ENCODE measurements around the gene TCAP.

TCAP gene, protein sequence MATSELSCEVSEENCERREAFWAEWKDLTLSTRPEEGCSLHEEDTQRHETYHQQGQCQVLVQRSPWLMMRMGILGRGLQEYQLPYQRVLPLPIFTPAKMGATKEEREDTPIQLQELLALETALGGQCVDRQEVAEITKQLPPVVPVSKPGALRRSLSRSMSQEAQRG

DNA sequence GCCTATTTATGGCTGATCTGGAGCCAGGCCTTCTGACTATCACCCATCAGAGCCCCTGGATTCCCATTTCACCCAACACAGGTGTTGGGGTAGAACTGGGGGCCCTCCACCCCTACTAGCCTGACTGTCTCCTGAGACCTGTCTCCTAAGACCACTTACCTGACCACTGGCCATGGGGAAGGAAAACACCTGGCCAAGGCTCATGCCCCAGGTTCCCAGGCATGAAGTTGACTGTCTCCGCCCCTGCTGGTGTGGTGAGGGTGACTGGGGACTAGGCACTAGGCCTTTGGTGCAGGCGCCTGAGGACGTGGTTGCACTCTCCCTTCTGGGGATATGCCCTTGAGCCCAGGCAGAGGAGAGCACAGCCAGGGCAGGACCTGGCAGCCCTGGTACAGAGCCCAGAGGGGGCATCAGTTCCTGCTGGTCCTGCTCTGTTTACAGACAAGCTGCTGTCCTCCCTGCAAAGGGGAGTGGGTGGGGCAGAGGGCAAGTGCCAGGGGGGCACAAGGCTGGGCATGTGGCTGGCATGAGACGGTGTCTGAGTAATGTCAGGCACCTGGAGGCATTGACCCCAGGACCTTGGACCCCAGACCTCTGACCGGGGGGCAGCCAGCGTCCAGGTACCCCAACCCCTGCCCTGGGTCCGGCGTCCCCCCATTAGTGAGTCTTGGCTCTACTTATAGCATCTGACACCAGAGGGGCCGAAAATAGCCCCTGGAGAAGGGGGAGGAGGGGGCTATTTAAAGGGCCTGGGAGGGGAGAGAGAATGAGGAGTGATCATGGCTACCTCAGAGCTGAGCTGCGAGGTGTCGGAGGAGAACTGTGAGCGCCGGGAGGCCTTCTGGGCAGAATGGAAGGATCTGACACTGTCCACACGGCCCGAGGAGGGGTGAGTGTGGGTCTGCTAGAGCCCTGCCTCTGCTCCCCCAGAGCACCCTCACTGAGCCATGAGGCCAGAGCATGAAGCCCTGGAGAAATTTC, at the start of gene TCAP:
TCAP (plus strand) TSS at position 769 of the 981 bp plus-strand sequence; CDS start at position 780, 11 bp downstream.
- FAIRE-seq = no peak
- DNase-seq (ENCODE audit: insufficient read length, low spot score) = no peak

DNA sequence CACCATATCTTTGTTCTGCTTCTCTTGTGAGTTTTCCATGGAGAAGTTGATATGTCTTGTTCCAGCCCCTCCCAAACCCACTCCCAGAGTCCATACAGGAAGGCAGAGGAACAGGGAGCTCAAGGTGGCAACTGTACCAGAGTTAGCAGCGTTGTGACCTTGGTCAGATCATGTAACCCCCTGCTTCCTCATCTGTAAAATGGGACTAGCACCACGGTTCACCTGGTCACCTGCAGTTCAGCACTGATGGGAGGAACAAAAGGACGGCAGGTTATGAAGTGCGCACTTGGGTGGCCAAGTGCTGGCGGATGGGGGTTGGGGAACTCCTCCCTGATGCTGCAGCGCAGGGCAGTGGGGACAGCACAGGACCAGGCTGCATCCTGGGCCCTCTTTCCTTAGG, 49.7 kb upstream of the TCAP start:
- DNase-seq (ENCODE audit: insufficient read length, low spot score) (no peak), FAIRE-seq (no peak)

DNA sequence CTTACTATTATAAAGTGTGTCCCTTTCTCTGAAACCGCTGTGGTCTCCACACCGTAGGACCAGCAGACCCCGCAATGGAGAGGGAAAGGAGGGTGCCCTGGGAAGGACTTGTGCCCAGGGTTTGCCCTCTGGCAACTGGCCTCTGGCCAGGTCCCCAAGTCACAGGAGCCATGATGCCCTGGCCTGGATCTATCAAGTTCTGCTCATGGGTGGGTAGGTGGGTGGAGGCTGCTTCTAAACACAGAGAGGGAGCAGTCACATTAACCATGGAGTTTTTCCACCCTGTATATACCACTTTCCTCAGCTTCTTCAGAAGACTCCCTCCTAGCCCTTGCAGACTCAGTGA, 48.1 kb upstream of the TCAP start:
- DNase-seq (ENCODE audit: insufficient read length, low spot score) (no peak), FAIRE-seq (no peak)

DNA sequence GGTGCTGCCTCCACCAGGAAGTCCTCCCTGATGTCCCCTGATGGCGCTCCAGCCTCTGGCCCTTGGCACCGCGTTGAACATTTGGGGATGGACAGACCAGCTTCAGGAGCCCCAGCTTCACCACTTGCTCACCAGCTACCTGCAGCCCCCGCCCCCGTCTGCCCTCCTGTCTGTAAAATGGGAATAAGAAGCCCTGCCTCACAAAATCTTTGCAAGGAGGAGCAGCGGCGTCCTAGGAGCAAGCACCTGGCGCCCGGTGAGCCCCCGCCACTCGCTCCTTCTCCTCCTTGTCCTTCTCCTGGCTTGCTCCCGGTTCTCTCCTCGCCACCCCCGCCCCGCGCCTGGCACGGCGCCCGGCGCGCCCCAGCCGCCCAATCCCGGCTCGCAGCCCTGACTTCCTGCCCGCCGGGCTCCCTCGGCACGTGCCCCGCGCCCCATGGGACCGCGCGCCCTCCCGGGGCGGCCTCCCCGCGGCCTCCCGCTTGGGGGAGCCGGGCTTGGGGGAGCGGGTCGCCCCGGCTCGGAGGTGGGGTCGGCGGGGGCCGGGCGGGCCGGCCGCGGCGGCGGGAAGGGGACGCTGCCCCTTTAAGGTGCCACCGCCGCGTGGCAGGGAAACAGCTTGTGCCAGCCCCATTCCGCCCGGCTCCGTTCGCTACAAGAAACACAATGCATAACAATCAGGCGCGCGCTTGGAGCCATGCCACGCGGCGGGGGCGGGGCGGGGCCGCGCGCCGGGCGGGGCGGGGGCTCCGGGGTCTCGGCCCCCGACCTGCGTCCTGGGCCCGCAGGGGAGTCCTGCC, 47.5 kb upstream of the TCAP start:
- FAIRE-seq = peak; percentile 82
- DNase-seq (ENCODE audit: insufficient read length, low spot score) = peak; percentile 61

DNA sequence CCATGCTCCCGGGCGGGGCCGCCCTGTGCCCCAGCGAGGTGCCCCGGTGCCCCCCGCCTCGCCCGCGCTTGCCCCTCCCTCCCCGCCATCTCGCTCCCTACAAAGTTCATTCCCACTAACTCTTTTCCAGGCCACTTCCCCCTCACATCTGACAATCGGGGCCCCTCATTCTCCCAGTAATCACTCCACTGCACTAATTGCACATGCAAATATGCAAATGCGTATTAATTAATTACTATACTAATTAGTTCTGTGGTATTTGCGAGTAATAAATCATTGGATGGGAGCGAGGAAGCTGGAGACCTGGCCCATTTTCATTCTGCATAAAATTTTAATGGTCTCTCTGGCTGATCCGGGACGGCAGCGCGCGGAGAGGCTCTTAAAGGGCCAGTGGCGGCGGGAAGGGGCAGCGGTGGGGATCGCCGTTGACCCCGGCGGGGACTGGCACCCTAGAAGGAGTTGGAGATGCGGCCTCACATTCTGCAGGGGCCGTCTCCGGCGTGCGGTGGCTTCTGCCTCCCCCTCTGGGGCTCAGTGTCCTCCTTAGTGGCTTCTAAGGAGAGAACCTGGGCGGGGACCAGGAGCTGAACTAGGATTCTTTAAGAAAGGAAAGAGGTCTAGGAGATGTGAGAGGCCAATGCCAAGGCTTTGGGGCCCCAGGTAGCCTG, 46.8 kb upstream of the TCAP start:
- no peak for DNase-seq (ENCODE audit: insufficient read length, low spot score)
- FAIRE-seq = no peak

DNA sequence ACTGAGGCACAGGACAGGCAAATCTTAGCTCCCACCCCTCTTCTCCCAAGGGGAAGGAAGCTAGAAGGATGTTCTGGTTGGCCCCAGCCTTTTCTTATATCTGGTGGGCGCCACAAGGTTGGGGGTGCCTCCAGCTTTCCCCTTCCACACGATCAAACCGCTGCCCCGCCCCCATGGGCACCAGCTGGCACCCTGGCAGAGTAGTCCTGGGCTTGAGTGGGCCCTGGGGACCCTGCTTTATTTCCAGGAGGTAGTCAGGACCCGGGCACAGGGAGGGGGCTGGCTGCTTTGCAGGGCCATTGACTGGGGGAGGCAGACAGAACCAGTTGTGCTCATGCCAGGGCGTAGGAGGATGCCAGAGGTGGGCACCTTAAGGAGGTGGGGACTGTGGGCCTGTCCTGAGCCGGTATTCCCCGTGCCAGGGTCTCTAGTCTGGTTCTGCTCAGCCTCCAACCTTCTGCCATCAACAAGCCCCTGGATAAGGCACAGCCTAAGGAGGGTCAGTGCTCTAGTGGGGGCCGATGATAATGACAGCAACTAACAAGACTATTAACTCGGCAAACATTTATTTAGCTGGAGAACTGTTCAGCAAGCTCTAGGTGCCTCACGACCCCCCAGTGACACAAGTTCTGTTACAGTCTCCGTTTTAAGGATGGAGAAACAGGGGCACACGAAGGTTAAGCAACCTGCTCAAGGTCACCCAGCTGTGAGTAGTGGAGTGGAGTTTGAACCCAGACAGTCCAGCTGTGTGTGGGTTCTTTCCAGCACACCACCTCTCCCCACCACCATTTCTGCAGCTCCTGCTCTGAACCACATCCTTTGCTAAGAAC, 46.0 kb upstream of the TCAP start:
- FAIRE-seq = no peak

DNA sequence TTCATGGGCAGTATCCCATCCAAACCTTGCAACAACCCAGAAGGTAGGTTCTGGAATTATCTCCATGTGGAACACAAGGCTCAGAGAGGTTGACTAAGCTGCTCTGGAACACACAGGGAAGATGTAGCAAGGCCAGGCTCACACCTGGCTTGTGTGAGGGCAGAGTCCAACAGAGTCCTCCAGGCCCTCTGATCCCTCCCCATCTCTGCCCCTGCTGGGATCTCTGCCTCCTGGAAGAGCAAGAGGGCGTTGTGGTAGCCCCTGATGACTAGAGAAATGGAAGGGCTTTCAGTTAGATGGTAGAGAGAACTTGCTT, 45.4 kb upstream of the TCAP start:
- DNase-seq (ENCODE audit: insufficient read length, low spot score) (no peak), FAIRE-seq (no peak)

More for the DNA sequence above, 46.0 kb upstream of the TCAP start:
- no peak for DNase-seq (ENCODE audit: insufficient read length, low spot score)

DNA sequence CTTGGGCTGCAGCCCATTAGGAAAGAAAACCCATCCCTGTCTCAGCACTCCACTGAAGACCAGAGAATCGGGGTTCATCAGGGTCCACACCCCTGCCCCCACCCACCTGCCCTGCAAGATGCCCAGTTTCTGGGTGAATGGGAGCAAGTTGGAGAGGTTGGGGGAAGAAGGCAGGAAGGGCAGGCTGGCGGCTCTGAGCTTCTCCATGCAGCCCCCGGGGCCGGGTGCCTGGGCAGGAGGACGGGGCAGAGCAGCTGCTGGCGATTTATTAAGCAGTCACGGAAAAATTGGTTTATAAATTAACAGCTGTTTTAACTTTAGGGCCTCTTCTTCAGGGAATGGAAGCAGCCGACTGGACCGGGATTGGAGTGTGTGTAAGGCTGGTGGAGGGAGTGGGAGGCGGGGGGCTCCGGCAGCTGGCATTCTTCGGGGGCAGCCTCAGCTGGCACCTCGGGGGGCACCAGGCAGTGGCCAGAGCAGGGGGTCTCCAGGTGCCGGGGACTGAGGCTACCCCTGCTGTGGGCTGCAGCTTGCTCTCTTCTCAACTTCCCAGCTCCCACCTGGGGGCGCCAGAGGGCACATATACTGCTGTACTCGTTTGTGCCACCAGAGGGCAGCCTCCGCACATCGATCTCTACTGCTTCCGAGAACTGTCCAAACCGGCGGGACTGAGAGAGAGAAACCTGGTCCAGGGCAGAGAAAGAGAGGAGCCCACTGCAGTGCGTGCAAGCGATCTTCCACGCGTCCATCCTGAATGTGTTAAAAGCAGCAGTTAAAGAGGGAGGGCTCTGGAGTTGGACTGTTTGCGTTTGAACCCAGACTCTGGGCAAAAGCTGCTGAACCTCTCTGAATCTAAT, 43.4 kb upstream of the TCAP start:
- FAIRE-seq = peak; percentile 80
- peak; percentile 93 for DNase-seq (ENCODE audit: insufficient read length, low spot score)

DNA sequence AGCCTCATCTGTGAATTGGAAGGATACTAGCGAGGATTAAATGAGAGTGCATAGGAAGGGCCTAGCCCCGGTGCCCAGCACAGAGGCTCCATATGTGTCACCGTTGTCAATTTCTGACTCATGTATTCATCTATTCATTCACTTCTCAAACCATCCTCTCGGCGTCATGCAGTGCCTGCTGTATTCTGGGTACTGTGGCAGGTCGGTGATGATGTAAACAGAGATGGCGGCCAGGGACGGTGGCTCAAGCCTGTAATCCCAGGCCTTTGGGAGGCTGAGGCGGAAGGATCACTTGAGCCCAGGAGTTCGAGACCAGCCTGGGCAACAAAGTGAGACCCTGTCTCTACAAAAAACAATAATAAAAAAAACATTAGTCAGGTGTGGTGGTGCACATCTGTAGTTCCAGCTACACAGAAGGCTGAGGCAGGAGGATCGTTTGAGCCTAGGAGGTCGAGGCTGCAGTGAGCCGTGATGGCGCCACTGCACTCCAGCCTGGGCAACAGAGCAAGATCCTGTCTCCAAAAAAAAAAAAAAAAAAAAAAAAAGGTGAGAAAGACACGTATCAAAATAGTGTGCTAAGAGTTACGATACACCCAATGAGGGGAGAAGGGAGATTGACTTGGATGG, 42.7 kb upstream of the TCAP start:
- FAIRE-seq = peak; percentile 39

DNA sequence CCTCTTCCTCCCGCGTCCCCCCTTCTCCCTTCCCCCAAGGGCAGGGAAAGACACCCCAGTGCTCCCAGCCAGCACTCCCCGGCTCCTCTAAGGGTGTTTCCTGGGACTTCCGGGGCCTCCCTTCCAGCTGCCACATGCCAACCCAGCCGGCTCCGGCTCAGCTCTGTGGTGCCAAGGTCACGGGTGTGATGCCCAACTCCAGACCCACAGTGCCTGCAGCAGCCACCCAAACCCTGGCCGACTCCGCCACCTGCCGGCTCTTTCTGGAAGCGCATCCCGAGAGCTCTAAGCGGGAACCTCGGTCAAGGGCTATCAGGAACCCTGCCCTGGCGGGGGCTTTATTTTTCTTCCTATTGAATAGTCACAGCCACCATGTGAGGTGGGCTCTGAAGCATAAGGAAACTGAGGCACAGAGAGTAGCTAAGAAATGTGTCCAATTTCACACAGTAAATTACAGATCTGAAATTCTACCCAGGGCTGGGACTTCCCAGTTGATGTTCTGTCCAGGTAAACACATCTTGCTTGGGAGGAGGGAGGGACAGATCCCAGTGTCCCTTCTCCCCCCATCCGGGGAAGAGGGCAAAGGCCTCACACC, 41.7 kb upstream of the TCAP start:
- DNase-seq (ENCODE audit: insufficient read length, low spot score) (peak; percentile 90), FAIRE-seq (peak; percentile 91)

More for the DNA sequence above, 42.7 kb upstream of the TCAP start:
- no peak for DNase-seq (ENCODE audit: insufficient read length, low spot score)

DNA sequence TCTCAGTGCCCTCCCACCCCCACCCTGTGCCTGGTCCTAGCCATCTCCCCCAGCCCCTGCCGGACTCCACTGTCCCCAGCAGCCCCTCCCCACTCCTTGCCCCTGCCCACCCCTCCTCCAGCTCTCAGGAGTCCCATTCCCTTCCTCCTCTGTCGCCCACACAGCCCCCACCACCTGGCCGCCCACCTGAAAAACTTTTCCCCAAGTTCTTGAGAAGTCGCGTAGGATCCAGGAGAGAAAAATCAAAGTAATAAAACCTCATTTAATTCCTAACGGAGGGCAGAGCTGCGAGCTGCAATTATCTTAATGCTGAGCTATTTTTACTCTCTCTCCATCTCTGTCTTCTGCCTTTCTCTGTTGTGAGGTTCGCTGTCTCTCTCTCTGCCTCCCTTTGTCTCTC, 40.8 kb upstream of the TCAP start:
- DNase-seq (ENCODE audit: insufficient read length, low spot score) (no peak), FAIRE-seq (no peak)

DNA sequence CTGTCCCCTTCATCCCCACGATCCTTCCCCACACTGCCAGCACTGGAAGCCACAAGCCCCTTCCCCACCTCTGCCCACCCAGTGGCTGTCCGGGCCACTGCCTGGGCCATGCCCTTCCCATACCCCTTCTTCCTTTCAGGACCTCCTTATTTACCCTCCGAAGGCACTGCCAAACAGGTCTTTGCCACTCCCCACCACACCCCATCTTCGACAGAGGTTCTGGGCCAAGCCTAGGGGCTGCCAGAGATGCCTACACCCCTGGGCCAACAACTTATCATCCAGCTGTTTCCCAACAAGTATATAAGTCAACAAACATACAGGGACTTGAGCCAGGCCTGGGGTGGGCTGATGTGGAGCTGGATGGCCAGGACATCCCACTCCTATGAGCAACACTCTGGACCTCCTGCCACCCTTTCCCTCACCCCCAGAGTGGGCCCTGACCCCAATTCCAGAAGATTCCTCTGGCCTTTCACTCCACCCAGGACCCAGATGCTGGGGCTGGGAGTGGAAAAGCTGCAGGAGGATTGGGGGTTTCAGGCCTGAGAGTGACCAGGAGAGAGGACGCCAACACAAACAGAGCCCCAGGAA, 39.9 kb upstream of the TCAP start:
- no peak for DNase-seq (ENCODE audit: insufficient read length, low spot score)
- FAIRE-seq = no peak

DNA sequence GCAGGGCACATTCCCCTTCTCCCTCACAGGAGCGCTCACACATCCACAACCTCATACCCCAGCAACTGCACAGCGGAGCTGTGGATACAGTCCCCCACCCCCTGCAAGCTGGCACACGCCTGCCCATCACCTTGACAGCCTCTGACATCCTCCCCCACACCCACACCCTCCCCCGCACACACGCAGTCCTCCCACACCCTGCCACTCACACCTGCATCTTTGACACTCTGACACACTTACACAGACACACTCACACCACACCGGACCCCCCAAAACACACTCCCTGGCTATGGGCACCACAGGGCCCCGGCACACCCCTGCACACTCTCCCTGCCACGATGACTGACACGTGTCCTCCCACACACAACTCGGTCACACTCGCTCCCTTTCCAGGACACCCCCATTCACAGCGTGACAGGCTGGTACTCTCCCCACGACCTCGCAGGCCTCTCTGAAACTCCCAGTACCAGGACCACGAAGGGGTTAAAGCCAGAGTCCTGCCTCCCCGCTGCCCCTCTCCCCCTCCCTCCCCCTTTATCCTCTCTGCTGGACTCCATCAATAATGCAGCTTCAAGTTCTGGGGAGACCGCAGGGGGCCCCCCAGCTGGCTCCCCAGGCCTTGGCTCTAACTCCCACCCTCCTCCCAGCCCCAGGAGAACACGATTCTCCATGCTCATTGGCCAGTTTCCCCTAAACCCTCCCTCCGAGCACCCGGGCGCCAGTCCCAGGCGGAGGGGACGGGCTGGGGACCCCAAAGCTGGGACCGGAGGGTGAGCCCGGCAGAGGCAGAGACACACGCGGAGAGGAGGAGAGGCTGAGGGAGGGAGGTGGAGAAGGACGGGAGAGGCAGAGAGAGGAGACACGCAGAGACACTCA, 38.7 kb upstream of the TCAP start, which contains the start of gene PPP1R1B:
PPP1R1B (plus strand) TSS at position 782 of the 876 bp plus-strand sequence. CDS start 441 bp downstream, outside the sequence.
- FAIRE-seq (no peak), DNase-seq (ENCODE audit: insufficient read length, low spot score) (no peak)

DNA sequence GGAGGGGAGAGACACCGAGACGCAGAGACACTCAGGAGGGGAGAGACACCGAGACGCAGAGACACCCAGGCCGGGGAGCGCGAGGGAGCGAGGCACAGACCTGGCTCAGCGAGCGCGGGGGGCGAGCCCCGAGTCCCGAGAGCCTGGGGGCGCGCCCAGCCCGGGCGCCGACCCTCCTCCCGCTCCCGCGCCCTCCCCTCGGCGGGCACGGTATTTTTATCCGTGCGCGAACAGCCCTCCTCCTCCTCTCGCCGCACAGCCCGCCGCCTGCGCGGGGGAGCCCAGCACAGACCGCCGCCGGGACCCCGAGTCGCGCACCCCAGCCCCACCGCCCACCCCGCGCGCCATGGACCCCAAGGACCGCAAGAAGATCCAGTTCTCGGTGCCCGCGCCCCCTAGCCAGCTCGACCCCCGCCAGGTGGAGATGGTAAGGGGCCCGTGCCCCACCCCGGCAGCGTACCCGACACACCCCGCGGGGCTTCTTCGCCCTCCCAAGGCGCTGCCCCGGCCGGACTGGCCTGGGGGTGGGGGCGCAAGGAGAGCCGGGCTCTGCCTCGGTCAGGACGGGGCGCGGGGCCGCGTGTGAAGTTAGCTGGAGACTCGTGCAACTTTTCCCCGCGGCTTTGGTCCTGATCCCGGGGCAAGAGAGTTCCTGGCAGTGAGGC, 38.0 kb upstream of the TCAP start:
- no peak for FAIRE-seq

DNA sequence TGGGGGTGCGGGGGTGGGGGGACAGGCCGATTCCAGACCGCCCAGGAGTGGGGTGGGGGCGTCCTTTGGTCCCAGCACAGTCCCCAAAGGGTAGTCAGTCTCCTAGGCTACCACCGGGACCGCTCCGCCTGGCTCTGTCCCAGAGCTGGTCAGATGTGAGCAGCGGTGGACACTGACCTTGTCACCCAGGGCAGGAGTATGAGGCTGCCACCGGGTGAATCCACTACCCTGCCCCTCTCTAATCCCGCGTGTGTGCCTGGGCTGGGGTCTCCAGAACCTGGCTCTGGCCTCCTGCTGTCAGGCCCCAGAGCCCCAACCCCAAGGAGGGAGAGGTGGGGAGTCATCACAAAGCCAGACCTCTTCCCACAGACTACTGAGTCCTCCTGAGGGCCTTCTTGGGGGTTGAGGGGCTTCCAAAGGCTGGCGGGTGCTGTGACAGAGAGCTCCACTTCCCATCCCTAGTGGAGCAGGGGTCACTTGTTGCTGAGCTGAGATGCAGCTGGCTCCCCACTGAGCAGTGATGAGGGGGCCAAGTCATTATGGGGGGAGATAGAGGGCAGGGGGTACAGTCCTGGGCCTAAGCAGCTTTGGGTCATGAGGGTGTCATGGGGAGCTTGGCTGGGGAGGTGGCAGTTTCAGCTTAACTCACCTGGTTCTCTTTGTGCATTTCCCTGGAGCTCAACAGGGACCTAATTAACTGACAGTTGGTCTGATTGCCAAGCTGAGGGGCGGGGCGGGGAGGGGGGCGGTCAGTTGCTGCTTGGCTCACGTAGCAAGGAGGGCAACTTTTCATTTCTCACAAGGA, 37.2 kb upstream of the TCAP start:
- FAIRE-seq (no peak), DNase-seq (ENCODE audit: insufficient read length, low spot score) (no peak)

More for the DNA sequence above, 38.0 kb upstream of the TCAP start:
- DNase-seq (ENCODE audit: insufficient read length, low spot score) = no peak

Measured in GM19239 (cell line).